Fibroblast of skin of right quadriceps (primary cell): ENCODE data around the gene TIMM21.

Source experiments
- DNase-seq: peaks from one replicate; pipeline ENCODE4 v3.0.0-alpha.2; 2013

Gene TIMM21

GRCh38 chr18:74148543-74149070, 284 bp downstream of the TIMM21 start:
- DNase-seq, result no peak

GRCh38 chr18:74149878-74150277, 1.6 kb downstream of the TIMM21 start:
- DNase-seq, result no peak

- no peak for DNase-seq
Measured at GRCh38 chr18:74152270-74152669, 3.9 kb downstream of the TIMM21 start.

GRCh38 chr18:74152857-74153256, 4.5 kb downstream of the TIMM21 start:
- DNase-seq, result no peak

- DNase-seq, result no peak
Measured at GRCh38 chr18:74153377-74153776, 5.1 kb downstream of the TIMM21 start.

GRCh38 chr18:74153793-74154192, 5.5 kb downstream of the TIMM21 start:
- no peak for DNase-seq

GRCh38 chr18:74154716-74155115, 6.4 kb downstream of the TIMM21 start:
- no peak for DNase-seq

- peak; percentile 26 for DNase-seq
Measured at GRCh38 chr18:74155276-74155675, 7.0 kb downstream of the TIMM21 start.

GRCh38 chr18:74163019-74163660, 14.8 kb downstream of the TIMM21 start:
- DNase-seq, result no peak

GRCh38 chr18:74166386-74166785, 18.1 kb downstream of the TIMM21 start:
- DNase-seq, result no peak

- no peak for DNase-seq
Measured at GRCh38 chr18:74171910-74172606, 23.7 kb downstream of the TIMM21 start.

- DNase-seq, result no peak
Measured at GRCh38 chr18:74172697-74173433, 24.5 kb downstream of the TIMM21 start.

- no peak for DNase-seq
Measured at GRCh38 chr18:74173434-74173750, 25.1 kb downstream of the TIMM21 start.

GRCh38 chr18:74175658-74176057, 27.3 kb downstream of the TIMM21 start:
- DNase-seq, result no peak

- DNase-seq, result no peak
Measured at GRCh38 chr18:74178884-74179283, 30.6 kb downstream of the TIMM21 start.

GRCh38 chr18:74179623-74180199, 31.4 kb downstream of the TIMM21 start:
- DNase-seq, result no peak

- DNase-seq, result no peak
Measured at GRCh38 chr18:74182335-74182734, 34.0 kb downstream of the TIMM21 start.

- no peak for DNase-seq
Measured at GRCh38 chr18:74183130-74183529, 34.8 kb downstream of the TIMM21 start.

- DNase-seq, result no peak
Measured at GRCh38 chr18:74184875-74185274, 36.6 kb downstream of the TIMM21 start.

GRCh38 chr18:74185860-74186259, 37.5 kb downstream of the TIMM21 start:
- no peak for DNase-seq

- no peak for DNase-seq
Measured at GRCh38 chr18:74186661-74187060, 38.3 kb downstream of the TIMM21 start.

GRCh38 chr18:74190086-74190485, 41.8 kb downstream of the TIMM21 start:
- peak; percentile 67 for DNase-seq

GRCh38 chr18:74191577-74191976, 43.3 kb downstream of the TIMM21 start:
- DNase-seq, result no peak

- no peak for DNase-seq
Measured at GRCh38 chr18:74194691-74195090, 46.4 kb downstream of the TIMM21 start.
